Sigmoid colon (tissue), 3 donors: ENCODE data around the gene ZNF662.
A peak's percentile ranks its signal among the peaks of the same experiment; 100 is the strongest.

Experiments
- CTCF ChIP-seq, 4 experiments: fragments of 450-650 bp in 3 of 4; fragments of 200-600 bp in 1 of 4; IDR thresholded peaks; one replicate each; pipeline ENCODE4 v1.5.1; 2016 to 2019; ENCODE audit warnings: antibody characterized with exemption in 4 of 4, mild to moderate bottlenecking in 3 of 4, moderate library complexity in 2 of 4
- POLR2A ChIP-seq, 2 donors: fragments of 450-650 bp; IDR thresholded peaks; one replicate each; pipeline ENCODE4 v1.6.1; 2016; ENCODE audit warnings: antibody characterized with exemption in 2 of 2, mild to moderate bottlenecking in 2 of 2, moderate library complexity in 2 of 2

GRCh38 chr3:42961633-42962032 lies 55.7 kb downstream of the ZNF662 start:
- TF ChIP-seq CTCF (IDR thresholded peaks at IDR 0.05) (peak; percentile 45 to 68 (median 60)), POLR2A (IDR thresholded peaks at IDR 0.05) (no peak)
